ENCODE measurements around the gene USP22.

USP22 gene

GRCh38 chr17:20999841-21000532 is 42.8 kb downstream of the USP22 start:
- DNase-seq = no peak

- DNase-seq = no peak
These were observed 43.7 kb downstream of the USP22 start for GRCh38 chr17:20999044-20999573.

DNA sequence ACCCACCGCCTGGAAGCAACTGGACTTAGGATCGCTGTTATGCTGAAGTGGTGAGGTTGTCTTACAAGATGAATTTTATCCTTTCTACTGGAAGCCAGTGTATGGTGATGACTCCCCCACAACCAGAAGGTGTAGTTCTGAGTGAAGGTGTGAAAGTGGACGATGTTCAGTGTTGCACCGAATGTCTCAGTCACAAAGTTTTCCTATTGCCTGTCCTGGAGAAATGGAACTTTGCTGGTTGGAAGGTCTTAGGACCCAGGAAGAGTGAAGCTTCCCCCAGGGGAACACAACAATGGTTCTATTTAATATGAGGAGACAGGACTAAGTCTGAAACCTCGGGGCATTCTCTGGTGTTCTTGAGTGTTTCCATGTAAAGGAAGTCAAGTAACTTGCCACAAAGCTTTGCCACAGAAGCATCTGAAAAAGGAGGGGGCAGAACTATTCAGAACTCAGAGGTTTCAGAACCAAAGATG is 44.2 kb downstream of the USP22 start:
- no peak for DNase-seq

- DNase-seq = no peak
These were observed 44.9 kb downstream of the USP22 start for GRCh38 chr17:20997711-20998570.

DNA sequence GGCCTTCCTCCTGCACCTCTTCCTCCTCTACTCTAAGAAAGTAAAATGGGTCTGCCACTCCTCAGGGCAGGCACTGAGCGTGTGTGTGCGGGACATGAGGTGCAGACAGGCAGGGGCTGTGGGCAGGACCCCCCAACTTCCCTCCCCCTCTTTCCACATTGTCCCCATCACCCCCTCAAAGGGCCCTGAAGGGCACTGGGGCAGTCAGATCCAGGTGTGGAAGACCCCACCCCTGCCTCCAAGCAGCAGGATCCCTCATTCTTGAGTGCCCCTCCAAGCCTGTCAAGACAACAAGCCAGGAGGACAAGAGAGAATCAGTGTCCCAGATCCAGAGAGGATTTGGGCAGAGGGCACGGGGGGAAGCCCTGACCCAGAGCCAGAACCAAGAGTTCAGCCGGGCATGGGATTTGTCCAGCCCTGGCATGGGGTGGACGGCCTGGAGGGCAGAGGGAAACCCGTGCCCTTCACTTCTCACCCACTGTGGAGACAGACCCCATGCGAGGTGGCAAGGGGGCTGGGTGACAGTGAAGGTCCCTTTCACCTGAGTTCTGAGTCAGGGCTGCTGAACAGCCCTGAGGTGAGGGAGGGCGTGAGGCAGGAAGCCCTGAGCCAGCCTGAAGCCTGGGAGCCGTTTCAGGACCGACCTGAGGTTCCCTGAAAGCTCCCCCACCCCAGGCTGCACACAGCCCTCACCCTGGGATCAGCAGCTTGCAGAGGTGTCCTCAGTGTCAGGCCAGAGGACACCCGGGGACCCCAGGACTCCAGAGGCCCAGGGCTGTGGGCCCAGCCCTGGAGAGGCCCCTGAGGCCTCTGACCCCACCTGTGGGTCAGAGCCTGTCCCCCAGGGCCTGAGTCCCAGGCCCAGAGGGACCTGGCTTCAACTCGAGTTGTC is 45.8 kb downstream of the USP22 start:
- no peak for DNase-seq

- DNase-seq = no peak
These were observed 46.7 kb downstream of the USP22 start for GRCh38 chr17:20995873-20996723.

DNA sequence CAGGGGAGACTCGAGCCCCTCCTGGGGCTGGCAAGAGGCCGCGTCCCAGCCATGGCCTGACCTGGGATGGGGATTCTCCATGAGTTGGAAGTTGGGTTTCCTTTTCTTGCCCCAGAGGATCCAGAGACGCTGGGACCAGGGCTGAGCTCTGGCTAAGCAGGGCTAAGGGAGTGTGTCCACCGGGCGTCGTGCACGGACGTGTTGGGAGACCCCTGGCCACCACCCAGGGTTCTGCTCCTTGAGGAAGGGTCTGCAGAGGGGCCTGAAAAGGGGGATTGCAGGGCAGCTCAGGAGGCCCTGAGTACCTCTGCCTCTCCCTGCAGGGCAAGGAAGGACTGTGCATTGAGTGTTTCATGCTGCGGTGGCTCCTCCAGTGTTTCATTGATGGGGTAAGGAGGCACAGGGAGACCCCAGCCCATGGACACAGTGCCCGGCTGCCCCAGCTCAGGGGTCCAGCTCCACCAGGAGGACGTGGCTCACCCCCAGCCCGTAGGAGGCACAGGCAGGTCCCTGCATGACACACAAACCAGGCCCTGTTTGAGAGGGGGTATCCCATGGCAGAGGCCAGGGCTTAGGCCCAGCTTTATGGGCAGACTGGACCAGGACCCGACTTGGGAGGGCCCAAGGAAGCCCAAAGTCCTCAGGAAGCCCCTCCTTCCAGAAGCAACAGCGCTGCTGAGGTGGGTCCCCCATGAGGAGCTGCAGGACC is 47.5 kb downstream of the USP22 start:
- no peak for DNase-seq

DNA sequence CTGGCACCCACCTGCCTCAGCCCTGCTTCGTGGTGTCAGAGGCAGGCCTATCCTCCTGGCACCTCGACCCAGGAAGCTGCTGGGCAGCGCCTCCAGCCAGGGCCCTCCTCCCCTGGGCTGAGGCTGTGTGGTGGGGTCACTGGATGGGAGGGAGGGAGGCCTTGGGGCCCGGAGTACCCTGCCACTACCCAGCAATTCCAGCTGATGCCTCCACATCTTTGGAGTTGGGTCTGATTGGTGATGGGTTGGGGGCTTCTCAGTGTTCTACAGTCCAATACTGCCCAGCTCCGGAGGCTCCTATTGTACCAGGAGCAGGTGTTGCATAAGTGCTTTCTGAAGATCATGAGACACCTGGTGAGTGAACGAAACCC is 48.0 kb downstream of the USP22 start:
- no peak for DNase-seq

DNA sequence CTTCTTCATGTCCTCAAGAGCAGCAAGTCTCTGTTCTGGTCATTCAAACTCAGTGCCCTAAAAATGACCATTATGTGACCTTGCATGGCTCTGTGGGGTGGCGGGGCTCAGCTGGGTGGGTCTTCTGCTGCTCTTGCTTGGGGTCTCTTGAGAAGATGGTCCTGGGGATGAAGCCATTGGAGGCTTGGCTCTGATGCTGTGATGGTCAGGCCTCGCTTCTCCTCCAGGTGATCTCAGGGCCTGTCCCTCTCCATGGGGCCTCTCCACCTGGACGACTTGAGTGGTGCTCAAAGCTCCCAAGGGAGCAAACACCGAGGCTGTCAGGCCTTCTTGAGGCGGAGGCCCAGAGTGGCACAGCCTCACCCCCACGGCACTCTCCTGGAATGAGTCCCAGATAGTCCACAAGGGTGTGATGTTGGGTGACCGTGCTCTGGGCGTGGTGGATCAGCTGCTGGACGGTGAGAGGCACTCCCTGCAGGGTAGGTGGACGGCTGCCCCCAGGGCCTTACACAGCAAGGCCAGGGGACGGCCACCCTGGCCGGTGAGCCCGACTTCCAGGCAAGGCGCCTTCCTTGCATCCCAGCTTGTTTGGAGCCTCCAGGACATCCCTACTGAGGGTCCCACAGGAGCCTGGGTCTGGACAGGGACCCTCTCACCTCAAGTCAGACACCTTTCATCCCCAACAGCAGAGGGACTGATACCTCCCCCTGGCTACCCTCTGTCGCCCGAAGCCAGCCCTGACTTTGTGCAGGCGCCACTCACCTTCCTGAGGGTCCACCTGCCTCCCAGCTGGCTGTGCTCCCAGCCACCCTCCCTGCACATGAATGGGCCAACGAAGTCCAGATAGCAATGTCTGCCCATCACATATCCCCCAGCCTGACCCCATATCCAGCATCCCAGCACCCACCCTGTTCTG is 48.7 kb downstream of the USP22 start:
- no peak for DNase-seq

- DNase-seq = peak; percentile 34 to 47
These were observed 49.6 kb downstream of the USP22 start for GRCh38 chr17:20992987-20993862.

DNA sequence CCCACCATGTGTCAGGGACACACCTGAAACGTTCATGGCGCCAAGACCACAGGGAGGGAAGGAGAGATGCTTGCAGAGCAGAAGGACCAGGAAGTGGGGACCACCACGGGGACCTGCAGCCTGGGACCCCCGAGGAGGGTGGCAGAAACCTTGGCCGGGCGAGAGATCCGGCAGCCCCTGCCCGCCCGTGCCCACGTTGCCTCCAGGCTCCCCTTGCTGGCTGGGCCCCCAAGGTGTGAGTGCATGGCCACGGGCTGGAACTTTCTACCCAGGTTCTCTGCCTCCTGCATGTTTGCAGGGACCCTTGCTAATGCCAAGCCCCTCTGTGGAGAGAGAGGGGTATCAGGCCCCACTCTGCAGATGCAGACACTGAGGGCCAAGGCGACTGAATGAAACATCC is 50.4 kb downstream of the USP22 start:
- no peak for DNase-seq

- no peak for DNase-seq
These were observed 51.4 kb downstream of the USP22 start for GRCh38 chr17:20991276-20992037.

GRCh38 chr17:20989991-20990855 is 52.6 kb downstream of the USP22 start:
- no peak for DNase-seq

DNA sequence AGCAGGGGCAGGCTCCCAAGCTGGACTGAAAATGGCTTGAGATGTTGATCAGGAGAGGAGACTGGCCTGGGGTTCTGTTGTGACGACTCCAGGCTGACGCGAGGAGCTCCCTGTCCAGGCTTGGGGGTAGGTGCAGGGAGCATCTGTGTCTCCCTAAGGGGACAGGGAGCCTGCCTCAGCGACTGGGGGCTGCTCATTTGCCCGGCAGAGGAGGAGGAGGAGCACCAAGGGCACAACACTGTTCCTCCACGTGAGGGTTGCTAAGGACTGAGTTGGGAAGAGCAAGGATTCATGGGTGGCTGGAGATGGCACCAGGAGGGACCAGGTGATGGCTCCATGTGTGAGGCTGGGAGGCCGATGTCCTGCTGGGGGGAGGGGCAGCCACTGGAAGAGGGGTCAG is 53.3 kb downstream of the USP22 start:
- DNase-seq = no peak

- DNase-seq = no peak
These were observed 53.9 kb downstream of the USP22 start for GRCh38 chr17:20988896-20989295.

GRCh38 chr17:20988001-20988636 is 54.7 kb downstream of the USP22 start:
- DNase-seq = no peak

GRCh38 chr17:20987511-20987910 is 55.3 kb downstream of the USP22 start:
- no peak for DNase-seq
